ENCODE data around the gene TMEM86B.

- TF ChIP-seq POLR2AphosphoS5 (IDR thresholded peaks at IDR 0.05): no peak
- TF ChIP-seq EP300 (IDR thresholded peaks at IDR 0.05; ENCODE audit: low read depth): no peak
- no peak for TF ChIP-seq CTCF (IDR thresholded peaks at IDR 0.05)
These were observed 21.9 kb upstream of the TMEM86B start for GRCh38 chr19:55250262-55251036.

Measured in transverse colon (tissue), 4 donors.